Fibroblast of skin of right quadriceps (primary cell): ENCODE measurements around the gene ENPP1.
A peak's percentile ranks its signal among the peaks of the same experiment; 100 is the strongest.
"Not testable (repeated sequence)": the region's sequence is repeated elsewhere in the genome, so short reads cannot be mapped to it uniquely, and the experiment has no call there.

ENCODE experiments used
- DNase-seq: peaks from one replicate; pipeline ENCODE4 v3.0.0-alpha.2; 2013

Gene ENPP1

GRCh38 chr6:131832363-131832762 lies 24.5 kb downstream of the ENPP1 start:
- no peak for DNase-seq

GRCh38 chr6:131838051-131838450 lies 30.2 kb downstream of the ENPP1 start:
- DNase-seq: no peak

GRCh38 chr6:131839388-131839787 lies 31.6 kb downstream of the ENPP1 start:
- no peak for DNase-seq

GRCh38 chr6:131840441-131840840 lies 32.6 kb downstream of the ENPP1 start:
- DNase-seq: no peak

- no peak for DNase-seq
Observed at GRCh38 chr6:131840936-131841583, 33.2 kb downstream of the ENPP1 start.

GRCh38 chr6:131843768-131844167 lies 35.9 kb downstream of the ENPP1 start:
- DNase-seq: no peak

GRCh38 chr6:131844243-131844841 lies 36.5 kb downstream of the ENPP1 start:
- DNase-seq: peak; percentile 62

GRCh38 chr6:131846023-131846663 lies 38.3 kb downstream of the ENPP1 start:
- no peak for DNase-seq

- DNase-seq: no peak
Observed at GRCh38 chr6:131846905-131847304, 39.1 kb downstream of the ENPP1 start.

- DNase-seq: no peak
Observed at GRCh38 chr6:131849799-131850198, 42.0 kb downstream of the ENPP1 start.

- no peak for DNase-seq
Observed at GRCh38 chr6:131851049-131851769, 43.4 kb downstream of the ENPP1 start.

GRCh38 chr6:131852200-131852599 lies 44.4 kb downstream of the ENPP1 start:
- no peak for DNase-seq

GRCh38 chr6:131854803-131855202 lies 47.0 kb downstream of the ENPP1 start:
- DNase-seq: no peak

- DNase-seq: peak; percentile 56
Observed at GRCh38 chr6:131858765-131859415, 51.1 kb downstream of the ENPP1 start.

- DNase-seq: not testable (repeated sequence)
Observed at GRCh38 chr6:131859658-131860057, 51.8 kb downstream of the ENPP1 start.

- peak; percentile 84 for DNase-seq
Observed at GRCh38 chr6:131861381-131861780, 53.6 kb downstream of the ENPP1 start.

GRCh38 chr6:131862476-131862875 lies 54.7 kb downstream of the ENPP1 start:
- no peak for DNase-seq

- DNase-seq: peak; percentile 15
Observed at GRCh38 chr6:131867744-131868143, 59.9 kb downstream of the ENPP1 start.

- DNase-seq: no peak
Observed at GRCh38 chr6:131868836-131869235, 61.0 kb downstream of the ENPP1 start.

GRCh38 chr6:131875647-131876046 lies 67.8 kb downstream of the ENPP1 start:
- DNase-seq: no peak

GRCh38 chr6:131876545-131876944 lies 68.7 kb downstream of the ENPP1 start:
- no peak for DNase-seq

- DNase-seq: no peak
Observed at GRCh38 chr6:131877999-131878789, 70.4 kb downstream of the ENPP1 start.
